CD1c-positive myeloid dendritic cell (primary cell): Measurements from ENCODE around the gene XAGE2.
"Not testable (repeated sequence)": the region's sequence is repeated elsewhere in the genome, so short reads cannot be mapped to it uniquely, and the experiment has no call there.

Experiments
- DNase-seq: peaks from one replicate; pipeline ENCODE4 v3.0.0-alpha.2; 2016; ENCODE audit errors: extremely low spot score

XAGE2 gene, protein sequence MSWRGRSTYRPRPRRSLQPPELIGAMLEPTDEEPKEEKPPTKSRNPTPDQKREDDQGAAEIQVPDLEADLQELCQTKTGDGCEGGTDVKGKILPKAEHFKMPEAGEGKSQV

DNA sequence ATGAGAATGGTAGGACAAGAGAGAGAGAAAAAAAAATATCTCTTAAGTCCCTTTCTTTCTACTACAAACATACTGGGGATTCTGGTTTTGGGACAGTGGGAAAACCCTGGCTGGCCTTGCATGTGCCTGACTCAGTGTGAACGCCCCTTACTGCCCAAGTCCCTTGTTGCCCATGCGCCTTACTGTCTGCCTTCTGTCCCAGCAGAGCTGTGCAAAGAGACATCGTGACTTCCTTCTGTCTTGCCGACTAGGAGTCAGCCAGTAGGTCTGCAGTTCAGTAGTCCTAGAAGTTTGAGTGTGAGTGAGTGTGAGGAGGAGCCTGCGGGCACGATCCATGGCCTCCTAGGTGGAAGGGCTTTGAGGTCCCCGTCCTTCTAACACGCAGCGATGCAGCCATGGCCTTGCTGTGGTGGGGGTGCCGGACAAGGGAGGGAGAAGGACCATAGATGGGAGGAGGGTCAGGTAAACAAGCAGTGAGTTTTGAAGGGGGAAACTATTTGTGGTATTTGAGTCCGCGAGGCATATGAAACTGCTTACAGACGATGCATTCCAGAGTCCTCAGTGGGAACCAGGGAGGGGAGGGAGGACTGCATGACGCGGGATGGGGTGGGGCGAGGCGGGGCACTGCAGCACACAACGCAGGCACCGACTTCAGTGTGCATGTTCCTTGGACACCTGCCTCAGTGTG, at the start of gene XAGE2:
Gene XAGE2, plus strand, starts transcription at position 654 of the 688 bp plus-strand sequence. CDS start 994 bp downstream, outside the sequence.
- no peak for DNase-seq

GRCh38 chrX:52337410-52337809, 31.4 kb upstream of the XAGE2 start:
- no peak for DNase-seq

DNA sequence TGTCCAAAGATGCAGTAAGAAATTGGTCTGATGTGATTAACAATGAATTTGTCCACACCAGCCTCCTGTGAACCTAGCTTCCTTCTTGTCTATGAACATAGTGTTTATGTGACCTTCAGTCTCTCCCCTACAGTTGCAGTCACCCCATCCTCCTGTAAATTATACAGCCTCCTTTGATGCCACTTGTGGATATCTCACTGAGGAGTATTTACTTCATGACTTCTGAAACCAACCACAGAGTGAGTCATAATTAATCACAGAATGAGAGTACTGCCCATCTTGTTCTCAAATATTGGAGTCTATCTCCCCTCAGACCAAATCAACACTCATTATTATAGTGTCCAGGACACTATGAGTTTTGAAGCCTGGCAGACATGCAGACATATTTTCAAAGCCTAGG, 27.3 kb upstream of the XAGE2 start:
- DNase-seq: no peak

DNA sequence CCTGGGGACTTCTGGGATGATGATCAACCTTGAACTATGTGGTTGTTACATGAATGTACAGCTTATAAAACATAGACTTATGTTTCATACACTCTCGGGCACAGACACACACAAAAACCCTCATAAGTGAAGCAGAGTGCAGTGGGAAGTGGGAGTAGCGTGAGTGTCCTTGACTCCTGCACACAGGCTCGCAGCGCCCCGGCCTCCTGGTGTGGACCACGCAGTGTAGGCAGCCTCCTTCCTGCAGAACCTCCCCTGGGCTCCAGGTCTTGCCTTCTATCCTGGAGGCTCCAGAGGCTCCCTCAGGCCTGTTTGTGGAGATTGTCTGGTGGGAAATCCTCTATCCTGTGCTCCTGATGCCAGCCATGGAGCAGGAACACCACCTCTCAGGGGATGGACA, 25.7 kb upstream of the XAGE2 start:
- DNase-seq: not testable (repeated sequence)

DNA sequence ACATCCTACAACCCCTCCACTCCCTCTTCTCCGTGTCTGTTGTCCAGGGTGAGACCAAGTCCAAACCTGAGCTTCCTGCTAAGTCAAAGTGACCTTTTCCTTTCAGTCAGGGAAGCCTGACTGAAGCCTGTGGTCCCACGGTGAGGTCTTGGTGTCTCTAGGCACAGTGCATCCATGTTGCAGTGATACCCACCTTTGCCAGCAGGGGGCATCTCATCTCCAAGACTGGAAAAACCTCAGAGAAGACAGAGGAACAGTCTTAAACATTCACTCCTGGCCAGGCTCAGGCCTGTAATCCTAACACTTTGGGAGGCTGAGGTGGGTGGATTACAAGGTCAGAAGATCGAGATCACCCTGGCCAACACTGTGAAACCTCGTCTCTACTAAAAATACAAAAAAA, 23.4 kb upstream of the XAGE2 start:
- peak; percentile 30 for DNase-seq

DNA sequence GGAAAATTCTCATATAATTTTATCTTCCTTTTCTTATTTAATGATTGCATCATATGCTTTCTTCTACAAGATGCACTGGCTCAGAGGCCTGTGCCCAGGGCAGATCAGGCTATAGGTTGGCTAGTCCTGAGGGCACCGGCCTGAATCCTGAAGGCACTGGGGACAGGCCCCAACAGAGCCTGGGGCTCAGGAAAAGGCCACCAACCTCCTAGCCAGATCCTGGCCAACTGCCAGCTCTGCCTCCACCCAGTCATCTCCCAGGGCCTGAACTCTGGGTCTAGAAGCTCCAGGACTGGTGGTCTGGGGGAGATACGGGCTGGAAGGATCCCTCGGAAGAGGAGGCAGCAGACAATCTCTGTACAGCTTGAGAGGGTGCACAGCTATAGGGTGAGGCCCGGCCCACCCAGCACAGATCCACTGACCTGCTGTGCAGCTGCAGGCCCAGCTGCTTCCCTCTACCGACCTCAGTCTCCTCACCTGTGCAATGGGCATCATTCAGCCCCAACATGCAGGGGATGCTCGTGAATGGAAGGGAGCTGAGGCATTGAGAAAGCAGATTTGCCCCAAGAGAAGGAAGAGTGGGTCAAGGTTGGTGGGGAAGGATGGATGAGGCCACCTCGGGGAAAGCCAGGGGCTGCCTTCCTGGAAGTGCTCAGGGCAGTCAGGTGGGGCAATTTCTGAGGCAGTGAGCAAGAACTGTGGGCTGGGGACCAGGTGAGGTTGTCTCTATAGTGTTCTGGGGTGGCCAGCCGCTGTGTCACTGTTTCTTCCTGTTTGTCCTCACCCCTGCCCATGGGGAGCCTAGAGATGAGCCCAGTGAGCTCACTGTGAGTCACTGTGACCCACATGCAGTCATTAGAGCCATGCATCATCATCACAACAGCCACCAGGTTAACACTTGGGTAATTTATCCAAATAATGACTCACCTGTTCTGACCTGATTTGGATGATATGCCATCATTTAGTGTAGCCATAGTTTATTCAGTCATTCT, 22.4 kb upstream of the XAGE2 start:
- DNase-seq: no peak

GRCh38 chrX:52349681-52350080, 19.1 kb upstream of the XAGE2 start:
- DNase-seq: no peak

- no peak for DNase-seq
Measured at GRCh38 chrX:52352551-52352950, 16.3 kb upstream of the XAGE2 start.

- DNase-seq: no peak
Measured at GRCh38 chrX:52353838-52354237, 15.0 kb upstream of the XAGE2 start.

GRCh38 chrX:52355108-52355507, 13.7 kb upstream of the XAGE2 start:
- DNase-seq: no peak

GRCh38 chrX:52359614-52360232, 9.1 kb upstream of the XAGE2 start:
- no peak for DNase-seq

DNA sequence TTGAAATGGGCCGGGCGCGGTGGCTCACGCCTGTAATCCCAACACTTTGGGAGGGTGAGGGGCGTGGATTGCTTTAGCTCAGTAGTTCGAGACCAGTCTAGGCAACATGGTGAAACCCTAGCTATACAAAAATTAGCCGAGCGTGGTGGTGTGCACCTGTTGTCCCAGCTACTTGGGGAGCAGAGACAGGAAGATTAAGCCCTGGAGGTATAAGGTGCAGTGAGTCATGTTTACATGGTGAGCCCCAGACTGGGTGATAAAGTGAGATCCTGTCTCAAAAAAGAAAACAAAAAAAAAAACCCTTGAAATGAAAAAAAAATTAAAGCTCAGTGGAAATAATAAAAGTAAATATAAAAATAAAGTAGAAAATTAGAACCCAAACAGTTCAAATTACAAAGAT, 6.9 kb upstream of the XAGE2 start:
- DNase-seq: no peak

GRCh38 chrX:52363247-52363883, 5.5 kb upstream of the XAGE2 start:
- no peak for DNase-seq

GRCh38 chrX:52378870-52379269, 10.0 kb downstream of the XAGE2 start:
- DNase-seq: no peak

GRCh38 chrX:52380993-52381392, 12.2 kb downstream of the XAGE2 start:
- no peak for DNase-seq

DNA sequence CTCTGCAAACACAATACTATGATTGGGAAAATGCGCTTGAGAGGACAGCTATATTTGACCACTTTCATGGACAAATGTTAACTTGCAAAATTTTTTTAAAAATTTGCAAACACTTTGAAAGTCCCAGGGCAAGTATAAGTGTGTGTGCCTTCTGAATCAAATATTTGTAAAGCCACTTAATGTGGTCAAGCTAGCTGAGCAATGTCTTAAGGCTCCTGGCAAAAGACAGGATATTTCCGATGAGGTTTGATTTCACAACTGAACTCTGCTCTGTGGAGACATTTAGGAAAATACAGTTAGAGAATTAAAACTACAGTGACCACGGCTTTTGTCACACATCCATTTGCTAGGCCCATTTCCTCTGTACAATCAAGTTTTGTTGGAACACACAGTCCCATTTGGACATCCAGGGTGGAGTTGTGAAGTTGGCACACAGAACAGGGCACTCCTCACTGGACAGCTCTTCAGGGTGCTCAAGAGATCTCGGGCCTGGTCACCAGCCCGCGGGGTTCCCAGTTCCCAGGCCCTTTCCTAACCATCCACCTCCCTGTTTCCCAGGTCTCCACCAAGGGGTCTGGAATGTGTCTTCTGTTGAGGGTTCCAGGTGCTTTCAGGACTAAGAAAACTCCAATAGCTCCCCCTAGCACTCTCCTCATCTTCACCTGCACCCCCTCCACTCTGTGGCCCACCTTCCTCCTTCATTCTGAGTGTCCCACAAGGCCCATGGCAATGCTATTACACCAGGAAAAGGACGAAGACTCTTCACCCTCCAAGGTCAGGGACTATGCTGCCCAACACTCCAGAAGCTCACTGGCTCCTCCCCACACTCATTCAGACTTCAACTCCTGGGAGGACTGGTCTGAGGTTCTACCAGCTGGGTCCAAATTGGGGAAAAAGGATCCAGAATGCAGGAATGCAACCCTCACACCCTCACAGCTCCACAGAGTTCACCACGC, 41.9 kb downstream of the XAGE2 start:
- no peak for DNase-seq

- no peak for DNase-seq
Measured at GRCh38 chrX:52415304-52415703, 46.5 kb downstream of the XAGE2 start.

DNA sequence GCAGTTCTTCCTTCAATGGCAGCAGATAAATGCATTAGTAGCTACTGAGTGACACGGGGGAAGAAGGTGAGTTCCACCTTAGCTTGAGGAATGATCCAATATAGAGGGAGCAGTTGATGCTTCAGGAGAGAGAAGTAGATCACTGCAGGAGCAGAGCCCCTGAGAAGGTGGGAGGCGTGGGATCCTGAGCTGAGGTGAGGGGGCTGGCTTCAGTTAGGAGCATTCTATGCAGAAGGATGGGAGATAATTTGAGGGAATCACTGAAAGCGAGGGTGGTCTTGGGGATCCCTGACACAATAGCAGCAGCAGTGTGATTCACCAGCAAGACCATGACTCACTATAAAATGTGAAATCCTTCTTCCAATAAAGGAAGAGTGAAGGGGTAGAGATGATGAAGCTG, 48.0 kb downstream of the XAGE2 start:
- DNase-seq: no peak

GRCh38 chrX:52420824-52421443, 52.1 kb downstream of the XAGE2 start:
- no peak for DNase-seq

DNA sequence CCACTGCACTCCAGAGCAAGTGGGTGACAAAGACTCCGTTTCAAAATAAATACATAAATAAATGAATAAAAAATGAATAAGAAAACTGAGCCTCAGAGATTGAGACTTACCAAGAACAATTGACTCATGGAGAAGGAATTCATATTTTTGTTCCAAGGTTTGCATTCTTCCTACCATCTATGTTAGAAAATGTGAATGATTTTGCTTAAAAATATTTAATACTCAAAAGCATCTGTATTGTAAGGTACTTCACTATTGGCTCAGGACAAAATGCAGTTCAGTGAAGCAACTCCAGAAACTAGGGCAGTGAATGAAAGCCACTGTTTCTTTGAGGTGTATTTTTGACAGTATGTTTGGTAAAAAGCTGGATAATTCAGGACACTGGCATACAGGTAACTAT, 54.1 kb downstream of the XAGE2 start:
- no peak for DNase-seq
